H1 (cell line): ENCODE data around the gene CCDC106. TPM values are rescaled to one million over a fixed set of nuclear protein-coding genes. Genes with fewer than 3 reads are reported as not detected.

Source experiments
- CTCF ChIA-PET: fragments of 300-600 bp; sonication (Branson Sonifier 250); formaldehyde crosslinking; loops from one replicate; lab custom pipeline; 2021; ENCODE audit not compliant: partially characterized antibody; lab: Charles Lee
- POLR2A ChIA-PET: fragments of 300-600 bp; sonication (Branson Sonifier 250); formaldehyde crosslinking; loops from one replicate; lab custom pipeline; 2021; ENCODE audit warnings: inconsistent platforms; ENCODE audit not compliant: partially characterized antibody; lab: Charles Lee
- DNase-seq, 2 experiments: peaks; one replicate each; pipeline versions ENCODE4 v3.0.0 to v3.0.0-alpha.2; 2010 to 2022; ENCODE audit warnings: low spot score in 2 of 2, low read depth in 1 of 2, mixed read lengths in 1 of 2
- FAIRE-seq: peaks from 2 replicates; lab custom pipeline; 2011; peaks lifted over from hg19 to GRCh38; lab: Jason Lieb, UNC
- H2AFZ ChIP-seq: 2 replicates; pipeline ENCODE4 v1.8.1; 2012; ENCODE audit warnings: low read length, inconsistent platforms
- H2AK5ac ChIP-seq: 2 replicates; pipeline ENCODE4 v1.6.1; 2013; ENCODE audit warnings: low read depth, low read length
- H2BK120ac ChIP-seq: replicated peaks from 2 replicates; pipeline ENCODE3; 2013; ENCODE audit warnings: low read depth, low read length, inconsistent platforms
- H2BK12ac ChIP-seq: 2 replicates; pipeline ENCODE4 v1.6.1; 2013; ENCODE audit warnings: low read depth, low read length
- H2BK15ac ChIP-seq: 2 replicates; pipeline ENCODE4 v1.6.1; 2013; ENCODE audit warnings: low read length
- H2BK20ac ChIP-seq: 2 replicates; pipeline ENCODE4 v1.6.1; 2013; ENCODE audit warnings: low read length
- H2BK5ac ChIP-seq: 2 replicates; pipeline ENCODE4 v1.6.1; 2013; ENCODE audit warnings: low read depth, low read length
- H3K14ac ChIP-seq: 2 replicates; pipeline ENCODE4 v1.6.1; 2013; ENCODE audit warnings: inconsistent platforms; ENCODE audit not compliant: insufficient read length
- H3K18ac ChIP-seq: 2 replicates; pipeline ENCODE4 v1.6.1; 2013; ENCODE audit warnings: low read length; ENCODE audit errors: extremely low read depth
- H3K23ac ChIP-seq: 2 replicates; pipeline ENCODE4 v1.6.1; 2013; ENCODE audit warnings: inconsistent platforms; ENCODE audit not compliant: insufficient read length
- H3K23me2 ChIP-seq: 2 replicates; pipeline ENCODE4 v1.6.1; 2013; ENCODE audit warnings: low read depth, low read length
- H3K27ac ChIP-seq: 2 replicates; pipeline ENCODE4 v1.6.1; 2011; ENCODE audit warnings: low read depth, low read length, inconsistent platforms
- H3K27me3 ChIP-seq, 4 experiments: replicated peaks in 1 of 4; 1 replicate in 1 of 4; 2 replicates in 3 of 4; pipeline versions ENCODE4 v1.6.1 to v1.8.1; 2011 to 2013; ENCODE audit warnings: low read length in 3 of 4, mild to moderate bottlenecking in 3 of 4, inconsistent platforms in 2 of 4, mixed read lengths in 2 of 4, moderate library complexity in 1 of 4; ENCODE audit not compliant: control insufficient read depth in 3 of 4, insufficient read depth in 3 of 4; ENCODE audit errors: extremely low read depth in 1 of 4
- H3K36me3 ChIP-seq, 4 experiments: 2 replicates each; pipeline versions ENCODE4 v1.6.1 to v1.8.1; 2011 to 2013; ENCODE audit warnings: mild to moderate bottlenecking in 4 of 4, low read length in 3 of 4, moderate library complexity in 2 of 4, control low read depth in 1 of 4, inconsistent platforms in 1 of 4; ENCODE audit not compliant: insufficient read depth in 4 of 4, control insufficient read depth in 2 of 4
- H3K4ac ChIP-seq: replicated peaks from 2 replicates; pipeline ENCODE3; 2013; ENCODE audit warnings: low read length, low read depth, mixed read lengths, inconsistent platforms; ENCODE audit not compliant: insufficient read length
- H3K4me1 ChIP-seq, 4 experiments: replicated peaks in 1 of 4; 1 replicate in 1 of 4; 2 replicates in 3 of 4; pipeline versions ENCODE4 v1.6.1 to v1.8.1; 2011 to 2013; ENCODE audit warnings: low read length in 3 of 4, inconsistent platforms in 2 of 4, mixed read lengths in 1 of 4; ENCODE audit not compliant: insufficient read depth in 4 of 4, control insufficient read depth in 3 of 4
- H3K4me2 ChIP-seq, 2 experiments: 2 replicates each; pipeline versions ENCODE4 v1.6.1 to v1.8.1; 2011 to 2013; ENCODE audit warnings: low read depth in 2 of 2, low read length in 2 of 2, control low read depth in 1 of 2, inconsistent platforms in 1 of 2, mild to moderate bottlenecking in 1 of 2; ENCODE audit not compliant: insufficient read depth in 1 of 2
- H3K4me3 ChIP-seq, 4 experiments: fragments of 200-600, 300-600 bp in 1 of 4; sonication (generic), shearing (Covaris generic), sonication (Bioruptor Twin) in 1 of 4; 2 replicates each; pipeline versions ENCODE4 v1.5.1 to v1.8.1; 2011 to 2016; ENCODE audit warnings: low read length in 4 of 4, low read depth in 3 of 4, control low read depth in 2 of 4, inconsistent platforms in 2 of 4, mild to moderate bottlenecking in 2 of 4, mixed read lengths in 1 of 4, moderate library complexity in 1 of 4; ENCODE audit not compliant: insufficient read depth in 2 of 4; ENCODE audit errors: extremely low read depth in 1 of 4
- H3K56ac ChIP-seq: replicated peaks from 2 replicates; pipeline ENCODE3; 2013; ENCODE audit warnings: low read depth, mild to moderate bottlenecking, mixed read lengths, low read length, inconsistent platforms; ENCODE audit not compliant: insufficient read length
- H3K79me1 ChIP-seq: 2 replicates; pipeline ENCODE4 v1.6.1; 2013; ENCODE audit warnings: low read depth, low read length, control low read depth
- H3K79me2 ChIP-seq, 2 experiments: 2 replicates each; pipeline versions ENCODE4 v1.6.1 to v1.8.1; 2012 to 2013; ENCODE audit warnings: low read length in 2 of 2, mild to moderate bottlenecking in 2 of 2, inconsistent platforms in 1 of 2; ENCODE audit not compliant: insufficient read depth in 2 of 2, control insufficient read depth in 1 of 2
- H3K9ac ChIP-seq, 4 experiments: replicated peaks in 1 of 4; 1 replicate in 1 of 4; 2 replicates in 3 of 4; pipeline versions ENCODE4 v1.6.1 to v1.8.1; 2011 to 2013; ENCODE audit warnings: low read depth in 3 of 4, low read length in 3 of 4, control low read depth in 2 of 4, mild to moderate bottlenecking in 2 of 4, moderate library complexity in 2 of 4, inconsistent platforms in 1 of 4; ENCODE audit errors: extremely low read depth in 1 of 4
- H3K9me3 ChIP-seq, 2 experiments: 2 replicates each; pipeline versions ENCODE4 v1.6.1 to v1.8.1; 2012 to 2013; ENCODE audit warnings: mild to moderate bottlenecking in 2 of 2, moderate library complexity in 2 of 2, control low read depth in 1 of 2, inconsistent platforms in 1 of 2, low read depth in 1 of 2, low read length in 1 of 2, mixed read lengths in 1 of 2; ENCODE audit not compliant: insufficient read depth in 2 of 2
- H4K20me1 ChIP-seq, 2 experiments: replicated peaks in 1 of 2; 2 replicates each; pipeline versions ENCODE3 to v1.8.1; 2011 to 2013; ENCODE audit warnings: inconsistent platforms in 2 of 2, low read length in 2 of 2, mild to moderate bottlenecking in 1 of 2; ENCODE audit not compliant: insufficient read depth in 2 of 2, control insufficient read depth in 1 of 2
- H4K5ac ChIP-seq: 2 replicates; pipeline ENCODE4 v1.6.1; 2013; ENCODE audit warnings: low read length, low read depth, mixed read lengths, inconsistent platforms; ENCODE audit not compliant: insufficient read length
- H4K8ac ChIP-seq: 2 replicates; pipeline ENCODE4 v1.8.0; 2013; ENCODE audit warnings: mild to moderate bottlenecking, moderate library complexity, low read length, inconsistent platforms; ENCODE audit not compliant: insufficient read depth; ENCODE audit errors: extremely low read depth
- H4K91ac ChIP-seq: replicated peaks from 2 replicates; pipeline ENCODE3; 2013; ENCODE audit warnings: low read length, mixed read lengths, inconsistent platforms; ENCODE audit not compliant: insufficient read length
- CBX8 ChIP-seq: fragments of 300-800, 300-1000 bp; sonication (generic); IDR thresholded peaks from 2 replicates; pipeline ENCODE4 v1.7.1; 2016; ENCODE audit warnings: low read depth, low read length, borderline replicate concordance
- POLR2A ChIP-seq, 2 experiments: IDR thresholded peaks; 1 replicate in 1 of 2; 2 replicates in 1 of 2; pipeline ENCODE4 v1.6.1; 2011; ENCODE audit warnings: low read depth in 2 of 2, low read length in 2 of 2, mild to moderate bottlenecking in 2 of 2; ENCODE audit errors: control extremely low read depth in 1 of 2
- POLR2AphosphoS5 ChIP-seq: IDR thresholded peaks from 2 replicates; pipeline ENCODE4 v1.6.1; 2011; ENCODE audit warnings: low read depth, low read length
- SP1 ChIP-seq: IDR thresholded peaks from 2 replicates; pipeline ENCODE4 v1.6.1; 2011; ENCODE audit warnings: low read depth, low read length
- ZNF274 ChIP-seq: IDR thresholded peaks from 2 replicates; pipeline ENCODE4 v1.7.0; 2012; ENCODE audit warnings: low read length, borderline replicate concordance; ENCODE audit errors: extremely low read depth
- WGBS, 2 experiments: shearing (Covaris generic) in 1 of 2; methylation state at CpG; one replicate each; pipeline versions ENCODE4 v1.1.6 to v1.1.7; 2013 to 2015; ENCODE audit warnings: low lambda C conversion rate in 2 of 2, mixed read lengths in 2 of 2, inconsistent platforms in 1 of 2, low coverage in 1 of 2, missing lambda C conversion rate in 1 of 2; ENCODE audit not compliant: insufficient replicate concordance in 2 of 2, insufficient coverage in 1 of 2, insufficient read length in 1 of 2; ENCODE audit errors: extremely low coverage in 1 of 2, missing lambda C conversion rate in 1 of 2; 5-methylcytosine and 5-hydroxymethylcytosine counted together
- polyA plus RNA-seq, 7 experiments: library from polyadenylated mRNA; depleted of rRNA in 3 of 7; stranded (reverse) in 5 of 7; unstranded in 2 of 7; fragments of >200 nt in 5 of 7; fragments of 200-250 nt in 2 of 7; gene quantifications; 1 replicate in 5 of 7; 2 replicates in 1 of 7; 4 replicates in 1 of 7; pipeline versions ENCODE4 v1.2.1 to v1.2.3, GENCODE V29; 2011 to 2013; ENCODE audit warnings: missing spikeins in 2 of 7, mixed read lengths in 2 of 7
- total RNA-seq: library from RNA; stranded (reverse); fragmentation: NEBNext Ultra II Directional; extraction: Animal tissue kit (Norgen Biotek cat#: 25700); gene quantifications from 2 replicates; pipeline ENCODE4 v1.2.1, GENCODE V29; 2021

The CCDC106 gene
- total and polyA plus RNA-seq, 2 of the 8 experiments (the other 6 are each of a cell fraction or from before 2014, with no cell fraction given) = 12.0 to 20.1 TPM

- Histone ChIP-seq H2BK12ac (no peak overlapping the region), H3K79me2 (no peaks in the 10 kb centered on the region), H4K91ac (no peak overlapping the region), H4K5ac (no peak overlapping the region), H2AFZ (no peak overlapping the region), H2BK120ac (no peak overlapping the region), H3K4ac (no peak overlapping the region), H4K20me1 (peaks cover 2 to 3% of the 10 kb centered on the region in 2 experiments), H3K4me3 (no peak overlapping the region), H3K9ac (no peak overlapping the region), H2BK5ac (no peak overlapping the region), H3K23me2 (no peaks in the 10 kb centered on the region), H3K56ac (no peak overlapping the region), H3K18ac (no peak overlapping the region), H3K27ac (no peak overlapping the region), H3K36me3 (peaks cover 0 to 42% (median 4%) of the 10 kb centered on the region in 4 experiments; a peak in 6 of 8 replicates), H4K8ac (no peak overlapping the region), H3K14ac (no peak overlapping the region), H2AK5ac (no peak overlapping the region), H3K79me1 (no peaks in the 10 kb centered on the region), H2BK15ac (no peak overlapping the region), H3K4me1 (no peaks in the 10 kb centered on the region), H3K9me3 (no peaks in the 10 kb centered on the region; a peak in 1 of 4 replicates), H2BK20ac (no peak overlapping the region), H3K23ac (no peak overlapping the region), H3K4me2 (no peak overlapping the region), H3K27me3 (peaks cover 0 to 2% (median 0%) of the 10 kb centered on the region in 4 experiments; a peak in 1 of 7 replicates)
- FAIRE-seq (no peak), DNase-seq (no peak)
- no peak for TF ChIP-seq POLR2AphosphoS5
- no peak for TF ChIP-seq ZNF274
- no peak for TF ChIP-seq POLR2A (IDR thresholded peaks at IDR 0.05; ENCODE audit: control extremely low read depth in 1 of 2, low read depth in 2 of 2, low read length in 2 of 2)
- TF ChIP-seq CBX8 = no peak
- TF ChIP-seq SP1 = no peak
- WGBS, 2 experiments = 98% methylated on average over 5 of the region's 7 CpGs; no CpG with 5 or more reads in 1 of the 2 experiments
- ChIA-PET POLR2A (interaction anchor here (0.8 to 6.1 kb wide), 9 partner anchors 7 to 235 kb away, joined by 3 to 32 read pairs (median 5); partner anchors contain the start of genes CCDC106, FIZ1 and ZNF865), CTCF (interaction anchor here (0.8 to 8.0 kb wide), 7 partner anchors 12 to 477 kb away, joined by 3 to 38 read pairs (median 3); partner anchors contain the start of gene ZNF865)
These were observed 29.6 kb upstream of the CCDC106 start for GRCh38 chr19:55618426-55618825.
